Endothelial cell (in vitro differentiated cells): ENCODE measurements around the gene HIGD1C. TPM values are rescaled to one million over a fixed set of nuclear protein-coding genes. Genes with fewer than 3 reads are reported as not detected.
"Not testable (repeated sequence)": the region's sequence is repeated elsewhere in the genome, so short reads cannot be mapped to it uniquely, and the experiment has no call there.

Experiments used
- DNase-seq: peaks from one replicate; pipeline ENCODE4 v3.0.0; 2021; ENCODE audit warnings: low spot score
- H3K27ac Mint-ChIP-seq: one replicate; pipeline ENCODE4 v1.8.0; 2021; ENCODE audit warnings: mixed read lengths, inconsistent platforms; ENCODE audit not compliant: unreplicated experiment
- H3K27me3 Mint-ChIP-seq: one replicate; pipeline ENCODE4 v1.8.0; 2021; ENCODE audit warnings: mild to moderate bottlenecking, moderate library complexity, mixed read lengths, inconsistent platforms; ENCODE audit not compliant: unreplicated experiment
- H3K36me3 Mint-ChIP-seq: one replicate; pipeline ENCODE4 v1.8.0; 2021; ENCODE audit warnings: mild to moderate bottlenecking, low read depth, mixed read lengths, inconsistent platforms; ENCODE audit not compliant: unreplicated experiment
- H3K4me1 Mint-ChIP-seq: one replicate; pipeline ENCODE4 v1.8.0; 2021; ENCODE audit warnings: mild to moderate bottlenecking, mixed read lengths, inconsistent platforms; ENCODE audit not compliant: unreplicated experiment
- H3K4me3 Mint-ChIP-seq: one replicate; pipeline ENCODE4 v1.8.0; 2021; ENCODE audit warnings: mild to moderate bottlenecking, mixed read lengths, inconsistent platforms; ENCODE audit not compliant: unreplicated experiment
- H3K9me3 Mint-ChIP-seq: one replicate; pipeline ENCODE4 v1.8.0; 2021; ENCODE audit warnings: mixed read lengths, inconsistent platforms; ENCODE audit not compliant: unreplicated experiment
- CTCF ChIP-seq: fragments of 200-600 bp; sonication (generic); IDR thresholded peaks from one replicate; pipeline ENCODE4 v1.5.0; 2021; ENCODE audit warnings: antibody characterized with exemption; ENCODE audit not compliant: unreplicated experiment
- total RNA-seq: library from RNA; stranded (reverse); fragmentation: NEBNext Ultra II Directional; extraction: Animal tissue kit (Norgen Biotek cat#: 25700); gene quantifications from one replicate; pipeline ENCODE4 v1.2.1, GENCODE V29; 2021; ENCODE audit not compliant: unreplicated experiment

The HIGD1C gene
- total RNA-seq, 1 donor from 2014 or later = not detected

- H3K4me3 Mint-ChIP-seq = no peak overlapping the region
- no peaks in the 10 kb centered on the region for H3K9me3 Mint-ChIP-seq
- TF ChIP-seq CTCF = no peak
- no peak overlapping the region for H3K27ac Mint-ChIP-seq
- H3K4me1 Mint-ChIP-seq = peaks cover 36% of the 10 kb centered on the region
- DNase-seq = no peak
- H3K36me3 Mint-ChIP-seq = peaks cover 8% of the 10 kb centered on the region
- no peaks in the 10 kb centered on the region for H3K27me3 Mint-ChIP-seq
These were observed 25.0 kb upstream of the HIGD1C start for GRCh38 chr12:50927356-50927755.

GRCh38 chr12:50927766-50928224 is 24.5 kb upstream of the HIGD1C start:
- Mint-ChIP-seq H3K4me1 (peaks cover 32% of the 10 kb centered on the region), H3K36me3 (peaks cover 8% of the 10 kb centered on the region), H3K4me3 (no peak overlapping the region), H3K27me3 (no peaks in the 10 kb centered on the region), H3K9me3 (no peaks in the 10 kb centered on the region), H3K27ac (no peak overlapping the region)
- DNase-seq = no peak
- no peak for TF ChIP-seq CTCF

- Mint-ChIP-seq H3K4me1 (peaks cover 30% of the 10 kb centered on the region), H3K27ac (no peak overlapping the region), H3K27me3 (no peaks in the 10 kb centered on the region), H3K36me3 (peaks cover 8% of the 10 kb centered on the region), H3K4me3 (peak overlapping the region; percentile 64), H3K9me3 (no peaks in the 10 kb centered on the region)
- no peak for DNase-seq
- TF ChIP-seq CTCF = no peak
These were observed 24.0 kb upstream of the HIGD1C start for GRCh38 chr12:50928392-50928791.

- H3K4me1 Mint-ChIP-seq = peaks cover 26% of the 10 kb centered on the region
- no peak for TF ChIP-seq CTCF
These were observed 22.5 kb upstream of the HIGD1C start for GRCh38 chr12:50929831-50930230.

GRCh38 chr12:50930477-50930876 is 21.9 kb upstream of the HIGD1C start:
- not testable (repeated sequence) for H3K27ac Mint-ChIP-seq

More at GRCh38 chr12:50929831-50930230, 22.5 kb upstream of the HIGD1C start:
- H3K27ac Mint-ChIP-seq = no peak overlapping the region
- no peak for DNase-seq
- H3K4me3 Mint-ChIP-seq = no peak overlapping the region
- no peaks in the 10 kb centered on the region for H3K27me3 Mint-ChIP-seq
- H3K9me3 Mint-ChIP-seq = no peaks in the 10 kb centered on the region
- H3K36me3 Mint-ChIP-seq = peaks cover 8% of the 10 kb centered on the region

More at GRCh38 chr12:50930477-50930876, 21.9 kb upstream of the HIGD1C start:
- H3K36me3 Mint-ChIP-seq, H3K9me3 Mint-ChIP-seq, H3K27me3 Mint-ChIP-seq, DNase-seq: not testable (repeated sequence)
- H3K4me3 Mint-ChIP-seq = peak overlapping the region; percentile 49
- peaks cover 22% of the 10 kb centered on the region for H3K4me1 Mint-ChIP-seq
